ENCODE measurements around the gene NUDT6.

NUDT6 gene, protein sequence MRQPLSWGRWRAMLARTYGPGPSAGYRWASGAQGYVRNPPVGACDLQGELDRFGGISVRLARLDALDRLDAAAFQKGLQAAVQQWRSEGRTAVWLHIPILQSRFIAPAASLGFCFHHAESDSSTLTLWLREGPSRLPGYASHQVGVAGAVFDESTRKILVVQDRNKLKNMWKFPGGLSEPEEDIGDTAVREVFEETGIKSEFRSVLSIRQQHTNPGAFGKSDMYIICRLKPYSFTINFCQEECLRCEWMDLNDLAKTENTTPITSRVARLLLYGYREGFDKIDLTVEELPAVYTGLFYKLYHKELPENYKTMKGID

DNA sequence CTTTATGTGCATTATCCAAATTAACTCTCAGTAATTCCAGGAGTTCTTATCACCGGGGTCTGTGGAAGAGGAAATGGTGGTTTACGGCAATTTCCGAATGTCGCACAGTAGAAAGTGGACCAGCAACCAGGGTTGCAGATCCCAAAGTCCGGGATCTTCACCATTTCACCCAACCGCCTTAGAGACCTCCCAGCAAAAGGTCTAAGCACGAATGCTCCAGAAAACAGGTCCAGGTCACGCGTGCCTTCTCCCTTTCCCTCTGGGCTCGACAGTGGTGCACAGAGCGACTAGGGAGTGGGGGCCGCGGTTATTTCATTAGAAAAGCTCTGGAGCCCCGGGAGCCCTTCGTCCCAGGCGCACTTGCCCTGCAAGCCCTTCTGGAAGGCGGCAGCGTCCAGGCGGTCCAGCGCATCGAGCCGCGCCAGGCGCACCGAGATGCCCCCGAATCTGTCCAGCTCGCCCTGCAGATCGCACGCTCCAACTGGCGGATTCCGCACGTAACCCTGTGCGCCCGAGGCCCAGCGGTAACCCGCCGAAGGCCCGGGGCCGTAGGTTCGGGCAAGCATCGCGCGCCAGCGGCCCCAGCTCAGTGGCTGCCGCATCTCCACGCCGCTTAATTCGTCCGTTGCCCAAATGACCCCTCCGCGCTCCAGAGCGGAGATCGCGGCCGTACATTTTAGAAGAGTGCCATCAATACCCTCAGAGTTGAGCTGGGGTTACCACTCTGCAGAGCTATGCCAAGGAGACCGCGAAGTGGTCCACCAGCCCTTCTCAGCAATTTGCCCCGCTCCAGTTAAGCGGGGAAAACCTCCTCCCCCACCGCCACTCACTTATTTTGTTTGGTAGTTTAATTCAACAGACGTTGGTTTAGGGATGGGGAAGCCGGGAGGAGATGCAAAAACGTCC is at the start of gene NUDT6:
TSS of gene NUDT6 (minus strand) at position 627 of the 906 bp plus-strand sequence. CDS start at position 602, 25 bp downstream.
- peak within 1 kb of the TSS; percentile 86 for H3K4me3 ChIP-seq (ENCODE audit: low read length)
- DNase-seq (ENCODE audit: low read depth) = peak; percentile 70
- TF ChIP-seq, protein P1, sequence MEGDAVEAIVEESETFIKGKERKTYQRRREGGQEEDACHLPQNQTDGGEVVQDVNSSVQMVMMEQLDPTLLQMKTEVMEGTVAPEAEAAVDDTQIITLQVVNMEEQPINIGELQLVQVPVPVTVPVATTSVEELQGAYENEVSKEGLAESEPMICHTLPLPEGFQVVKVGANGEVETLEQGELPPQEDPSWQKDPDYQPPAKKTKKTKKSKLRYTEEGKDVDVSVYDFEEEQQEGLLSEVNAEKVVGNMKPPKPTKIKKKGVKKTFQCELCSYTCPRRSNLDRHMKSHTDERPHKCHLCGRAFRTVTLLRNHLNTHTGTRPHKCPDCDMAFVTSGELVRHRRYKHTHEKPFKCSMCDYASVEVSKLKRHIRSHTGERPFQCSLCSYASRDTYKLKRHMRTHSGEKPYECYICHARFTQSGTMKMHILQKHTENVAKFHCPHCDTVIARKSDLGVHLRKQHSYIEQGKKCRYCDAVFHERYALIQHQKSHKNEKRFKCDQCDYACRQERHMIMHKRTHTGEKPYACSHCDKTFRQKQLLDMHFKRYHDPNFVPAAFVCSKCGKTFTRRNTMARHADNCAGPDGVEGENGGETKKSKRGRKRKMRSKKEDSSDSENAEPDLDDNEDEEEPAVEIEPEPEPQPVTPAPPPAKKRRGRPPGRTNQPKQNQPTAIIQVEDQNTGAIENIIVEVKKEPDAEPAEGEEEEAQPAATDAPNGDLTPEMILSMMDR (IDR thresholded peaks at IDR 0.05; ENCODE audit: insufficient read depth, low read depth, low read length, missing control alignments) = no peak

DNA sequence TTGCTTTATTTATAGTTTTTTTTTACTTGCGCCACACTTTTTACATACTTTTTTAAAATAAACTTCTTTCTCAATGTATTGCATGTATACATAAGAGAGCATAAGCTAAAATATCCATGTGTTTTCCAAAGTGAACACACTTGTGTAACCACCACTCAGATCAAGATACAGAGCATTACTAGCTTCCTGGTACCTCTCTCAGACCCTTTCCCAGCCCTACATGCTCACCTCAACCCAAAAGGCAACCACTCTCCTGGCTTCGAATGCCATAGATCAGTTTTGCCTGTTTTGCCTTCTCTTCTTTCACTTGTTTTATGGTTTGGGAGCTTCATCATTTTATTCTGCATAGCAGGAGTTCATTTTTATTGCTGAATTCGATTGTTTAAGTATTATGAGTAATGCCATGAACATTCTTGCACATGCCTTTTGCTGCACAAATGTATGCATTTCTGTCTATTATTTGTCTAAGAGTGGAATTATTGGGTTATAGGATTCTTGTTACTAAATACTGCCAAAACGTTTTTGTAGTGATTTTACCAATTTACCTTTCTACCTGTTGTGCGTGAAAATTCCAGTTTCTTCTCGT is 45.9 kb upstream of the NUDT6 start:
- no peak for DNase-seq (ENCODE audit: low read depth)
- TF ChIP-seq, protein P1 (IDR thresholded peaks at IDR 0.05; ENCODE audit: insufficient read depth, low read depth, low read length, missing control alignments) = no peak
- no peak overlapping the region for H3K4me3 ChIP-seq (ENCODE audit: low read length)

DNA sequence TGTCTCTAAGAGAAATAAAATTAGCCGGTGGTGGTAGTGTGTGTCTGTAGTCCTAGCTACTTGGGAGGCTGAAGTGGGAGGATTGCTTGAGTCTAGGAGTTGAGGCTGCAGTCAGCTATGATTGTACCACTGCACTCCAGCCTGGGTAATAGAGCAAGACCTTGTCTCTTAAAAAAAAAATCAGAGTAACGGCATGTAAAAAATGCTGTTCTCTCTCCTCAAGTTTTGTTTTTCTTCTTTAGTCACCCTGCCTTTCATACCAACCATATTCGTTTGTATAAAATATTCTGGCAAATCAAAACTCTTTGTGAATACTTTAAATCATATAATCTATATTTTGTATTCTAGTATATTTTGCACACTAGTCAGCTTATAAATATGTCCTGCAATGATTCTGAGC is 44.8 kb upstream of the NUDT6 start:
- H3K4me3 ChIP-seq (ENCODE audit: low read length) = no peak overlapping the region
- TF ChIP-seq, protein P1 (IDR thresholded peaks at IDR 0.05; ENCODE audit: insufficient read depth, low read depth, low read length, missing control alignments) = no peak
- no peak for DNase-seq (ENCODE audit: low read depth)

DNA sequence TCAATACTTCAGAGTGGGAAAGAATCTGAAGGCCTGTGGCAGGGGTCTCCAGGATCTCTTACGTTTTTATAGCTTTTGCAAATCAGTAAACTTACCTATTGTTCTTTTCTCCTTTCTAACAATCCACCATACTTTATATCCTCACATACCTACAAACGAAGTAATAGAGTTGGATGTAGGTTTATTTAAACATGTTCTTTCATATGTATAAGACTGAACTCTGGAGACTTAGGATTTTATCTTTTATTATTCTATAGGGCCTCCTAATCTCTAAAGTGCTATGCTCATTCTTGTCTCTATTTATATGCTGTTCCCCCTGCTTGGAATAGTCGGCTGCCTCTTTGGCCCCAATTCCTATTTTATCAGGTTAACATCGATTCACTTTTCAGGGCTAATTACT is 43.8 kb upstream of the NUDT6 start:
- no peak overlapping the region for H3K4me3 ChIP-seq (ENCODE audit: low read length)
- TF ChIP-seq, protein P1 (IDR thresholded peaks at IDR 0.05; ENCODE audit: insufficient read depth, low read depth, low read length, missing control alignments) = no peak
- DNase-seq (ENCODE audit: low read depth) = no peak

DNA sequence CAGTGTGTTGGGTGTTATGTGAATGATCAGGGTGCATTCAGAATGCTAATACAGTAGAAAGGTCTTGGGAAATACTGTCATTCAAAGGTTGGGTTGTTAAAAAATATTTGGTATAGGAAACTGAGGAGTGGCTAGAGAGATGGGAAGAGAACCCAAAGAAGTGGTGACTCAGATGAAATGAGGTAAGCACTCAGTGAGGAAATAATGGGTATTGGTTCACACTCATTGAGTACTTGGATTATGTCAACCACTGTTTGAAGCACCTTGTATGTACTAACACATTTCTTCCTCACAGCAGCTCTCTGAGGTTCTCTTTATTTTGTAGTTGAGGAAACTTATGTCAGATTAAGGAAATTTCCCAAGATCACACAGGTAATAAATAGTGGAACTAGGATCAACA is 40.8 kb upstream of the NUDT6 start:
- DNase-seq (ENCODE audit: low read depth) = peak; percentile 89
- TF ChIP-seq, protein P1 (IDR thresholded peaks at IDR 0.05; ENCODE audit: insufficient read depth, low read depth, low read length, missing control alignments) = no peak

DNA sequence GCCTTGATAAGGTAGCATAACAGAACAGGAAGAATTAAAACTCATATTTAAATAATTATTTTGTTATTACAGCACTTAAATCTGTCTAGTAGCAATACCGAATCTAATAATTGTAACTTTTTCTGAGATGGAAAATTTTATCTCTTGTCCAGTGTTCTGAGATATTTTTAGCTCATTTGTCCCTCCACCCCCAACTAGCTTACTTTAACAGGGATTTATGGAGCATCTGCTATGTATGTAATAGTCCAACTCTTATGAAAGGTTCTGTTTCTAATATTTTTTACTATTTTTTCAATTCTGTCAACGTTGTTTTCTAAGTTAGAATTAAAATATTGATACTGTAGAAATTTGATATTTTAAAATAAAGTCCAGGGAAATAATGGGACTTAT is 38.2 kb upstream of the NUDT6 start:
- TF ChIP-seq, protein P1 (IDR thresholded peaks at IDR 0.05; ENCODE audit: insufficient read depth, low read depth, low read length, missing control alignments) = no peak
- no peak for DNase-seq (ENCODE audit: low read depth)
- H3K4me3 ChIP-seq (ENCODE audit: low read length) = no peak overlapping the region

More for the DNA sequence above, 40.8 kb upstream of the NUDT6 start:
- H3K4me3 ChIP-seq (ENCODE audit: low read length) = no peak overlapping the region
